Globus pallidus (tissue), 1 donor: ENCODE measurements around the gene CDH5.

ENCODE experiments used
- DNase-seq: peaks from one replicate; pipeline ENCODE4 v3.0.0-alpha.2; 2015; ENCODE audit warnings: low spot score

The CDH5 gene

DNA sequence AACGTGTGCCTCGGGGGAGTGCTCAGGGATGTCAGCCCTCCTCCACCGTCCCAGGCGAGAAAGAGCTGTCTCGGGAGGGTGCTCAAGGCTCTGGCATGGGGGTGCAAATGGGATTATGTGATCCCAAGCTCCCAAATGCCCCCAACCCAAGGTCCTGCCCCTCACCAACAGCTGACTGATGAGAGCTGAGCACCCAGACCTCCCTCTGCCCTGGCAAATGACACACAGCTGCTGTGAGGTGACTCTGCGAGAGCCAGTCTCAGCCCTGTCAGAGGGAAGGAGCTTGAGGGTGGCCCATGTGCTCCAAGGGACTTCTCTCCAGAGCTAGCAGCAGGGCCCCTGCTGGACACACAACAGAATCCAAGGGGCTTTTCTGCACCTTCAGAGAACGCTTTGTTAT is 7.7 kb downstream of the CDH5 start:
- no peak for DNase-seq

DNA sequence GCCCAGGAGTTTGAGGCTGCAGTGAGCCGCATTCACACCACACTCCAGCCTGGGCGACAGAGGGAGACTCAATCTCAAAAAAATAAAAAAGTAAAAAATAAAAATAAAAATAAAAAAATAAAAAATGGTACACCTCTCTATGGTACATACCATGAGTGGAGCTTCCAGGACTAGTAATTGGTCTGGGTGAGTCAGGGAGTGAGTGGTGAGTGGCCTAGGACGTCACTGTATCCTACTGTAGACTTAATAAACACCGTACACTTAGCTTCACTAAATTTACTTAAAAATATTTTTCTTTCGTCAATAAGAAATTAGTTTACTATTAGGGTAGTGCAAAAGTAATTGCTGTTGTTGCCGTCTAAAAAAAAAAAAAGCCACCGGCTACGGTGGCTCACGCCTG is 9.0 kb downstream of the CDH5 start:
- DNase-seq: no peak

DNA sequence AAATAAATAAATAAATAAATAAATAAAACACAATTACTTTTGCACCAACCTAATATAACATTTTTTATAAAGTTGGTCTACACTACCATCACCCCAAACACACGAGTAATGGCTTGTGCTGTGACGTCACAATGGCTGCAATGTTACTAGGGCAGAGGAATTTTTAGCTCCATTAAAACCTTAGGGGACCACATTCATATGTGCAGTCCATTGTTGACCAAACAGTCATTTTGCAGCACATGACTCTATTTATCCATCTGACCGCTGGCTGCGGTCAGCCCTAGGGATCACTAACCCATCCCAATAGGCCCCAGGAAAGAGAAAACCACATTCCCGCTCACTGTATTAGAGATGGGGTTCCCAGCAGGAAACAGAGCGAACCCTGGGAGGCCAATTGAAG is 9.6 kb downstream of the CDH5 start:
- no peak for DNase-seq

- DNase-seq: no peak
These were observed 10.2 kb downstream of the CDH5 start for GRCh38 chr16:66376577-66377305.

DNA sequence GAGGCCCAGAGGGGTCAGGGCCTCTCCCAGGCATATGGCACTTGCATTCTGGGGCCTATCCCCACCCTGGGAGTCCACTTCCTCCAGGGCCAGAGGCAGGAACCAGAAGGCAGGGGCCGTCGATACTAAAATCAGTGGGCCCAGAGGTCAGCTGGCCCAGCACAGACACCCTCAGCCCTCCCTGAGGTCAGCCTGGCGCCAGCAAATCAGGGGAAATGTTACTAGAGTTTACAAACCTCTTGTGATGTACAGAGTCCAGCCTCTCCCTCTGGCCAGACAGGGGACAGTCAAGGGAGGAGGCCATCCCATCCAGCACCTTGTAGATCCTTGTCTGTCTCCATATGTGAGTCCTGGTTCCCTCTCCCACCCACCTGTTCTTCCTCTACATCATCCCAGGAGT is 10.8 kb downstream of the CDH5 start:
- DNase-seq: no peak

- no peak for DNase-seq
These were observed 12.5 kb downstream of the CDH5 start for GRCh38 chr16:66378741-66379570.

DNA sequence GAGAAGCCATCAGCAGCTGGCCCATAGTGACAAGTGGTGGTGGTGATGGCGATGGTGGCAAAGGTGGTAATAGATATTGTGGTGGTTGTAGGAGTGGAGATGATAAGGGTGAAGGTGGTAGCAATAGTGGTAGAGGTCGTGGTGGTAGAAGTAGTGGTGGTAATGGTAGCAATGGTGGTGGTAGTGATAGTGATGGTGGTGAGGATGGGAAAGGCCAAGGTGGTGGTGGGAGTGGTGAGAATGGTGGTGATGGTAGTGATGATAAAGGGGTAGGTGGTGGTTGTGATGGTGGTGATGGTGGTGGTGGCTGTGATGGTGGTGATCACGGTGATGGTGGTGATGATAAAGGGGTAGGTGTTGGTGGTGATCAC is 13.1 kb downstream of the CDH5 start:
- DNase-seq: no peak

- no peak for DNase-seq
These were observed 13.9 kb downstream of the CDH5 start for GRCh38 chr16:66380421-66380820.

DNA sequence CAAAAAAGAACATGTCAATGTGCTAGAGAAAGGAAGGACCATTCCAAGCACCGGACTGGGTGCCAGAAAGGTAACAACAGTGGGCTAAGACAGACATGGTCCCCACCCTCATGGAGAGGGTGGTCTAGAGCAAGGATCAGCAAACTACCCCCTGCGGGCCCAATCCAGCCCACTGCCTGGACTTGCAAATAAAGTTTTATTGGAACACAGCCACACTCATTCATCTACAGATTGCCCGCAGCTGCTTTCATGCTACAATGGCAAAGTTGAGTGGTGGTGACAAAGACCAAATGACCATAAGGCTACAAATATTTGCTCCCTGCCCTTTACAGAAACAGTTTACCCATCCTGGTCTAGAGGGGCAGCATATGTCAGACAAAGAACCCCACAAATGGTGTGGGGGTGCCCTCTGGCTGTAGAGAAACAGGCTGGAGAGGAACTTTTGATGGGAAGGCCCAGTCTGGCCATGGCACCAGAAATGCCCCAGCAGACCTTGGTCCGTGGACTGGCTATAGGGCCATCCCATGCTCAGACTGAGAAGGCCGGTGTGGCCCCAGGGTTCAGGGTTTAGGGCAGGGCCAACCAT is 15.2 kb downstream of the CDH5 start:
- no peak for DNase-seq

DNA sequence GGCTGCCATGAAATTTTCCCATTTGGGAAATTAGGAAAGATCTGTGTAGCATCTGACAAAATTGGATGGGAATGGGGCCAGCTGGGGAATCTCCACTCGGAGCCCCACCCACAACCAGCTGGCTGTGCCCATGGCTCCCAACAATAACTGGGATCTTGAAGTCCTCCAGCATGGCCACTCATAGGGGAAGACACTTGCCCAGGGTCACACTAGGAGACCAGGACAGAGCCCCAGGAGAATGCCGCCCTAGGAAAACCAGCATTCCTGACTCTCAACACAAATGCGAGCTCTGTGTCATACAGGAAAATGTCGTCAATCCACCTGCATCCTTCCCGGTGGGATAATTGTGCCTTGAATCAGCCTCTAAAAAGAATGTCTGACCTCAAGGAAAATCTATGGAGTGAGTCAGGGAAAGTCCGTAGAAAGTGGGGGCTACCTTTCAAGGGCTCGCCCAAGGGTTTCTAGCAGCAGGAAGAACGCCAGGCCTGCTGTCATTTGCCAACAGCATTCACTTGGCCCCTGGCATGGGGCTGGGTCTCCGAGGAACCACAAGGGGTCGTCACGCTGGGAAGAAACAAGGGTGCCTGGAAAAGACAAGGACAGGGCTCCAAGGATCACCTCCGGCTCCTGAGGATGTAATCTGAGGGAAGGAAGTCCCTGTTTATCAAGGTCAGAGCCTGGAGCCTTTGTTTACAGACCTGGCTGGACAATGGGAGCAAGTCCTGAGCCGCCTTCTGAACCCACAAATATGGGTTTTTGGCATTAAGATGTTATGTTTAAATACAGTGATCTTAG is 15.9 kb downstream of the CDH5 start:
- no peak for DNase-seq

DNA sequence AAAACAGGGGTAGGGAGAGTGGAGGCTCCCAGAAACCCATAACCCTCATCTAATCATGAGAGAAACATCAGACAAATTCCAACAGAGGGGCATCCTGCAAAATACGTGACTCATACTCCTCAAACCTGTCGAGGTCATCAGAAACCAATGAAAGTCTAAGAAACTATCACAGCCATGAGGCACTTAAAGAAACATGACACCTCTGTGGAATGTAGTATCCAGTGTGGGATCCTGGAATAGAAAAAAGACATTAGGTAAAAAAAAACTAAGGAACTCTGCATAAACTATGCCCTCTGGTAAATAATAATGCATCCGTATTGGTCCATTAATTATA is 16.4 kb downstream of the CDH5 start:
- no peak for DNase-seq

- DNase-seq: no peak
These were observed 17.1 kb downstream of the CDH5 start for GRCh38 chr16:66383551-66383950.

DNA sequence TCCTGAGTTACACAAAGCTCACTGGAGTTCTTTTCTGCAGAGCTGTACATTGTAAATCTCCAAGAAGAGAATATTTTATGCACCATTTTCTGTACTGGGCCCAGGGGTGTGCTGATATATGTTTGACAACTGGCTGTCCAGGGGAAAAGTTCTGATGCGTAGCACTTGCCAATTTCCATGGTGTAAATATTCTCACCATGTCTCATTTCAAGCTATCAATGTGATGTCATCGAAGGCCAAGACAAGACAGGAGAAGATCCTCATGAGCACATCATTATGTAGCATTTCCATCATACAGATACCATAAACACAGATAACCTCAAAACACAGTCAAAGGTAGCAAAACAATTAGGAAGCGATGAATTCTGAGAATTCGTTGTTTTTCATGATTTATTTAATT is 18.9 kb downstream of the CDH5 start:
- no peak for DNase-seq

- no peak for DNase-seq
These were observed 20.4 kb downstream of the CDH5 start for GRCh38 chr16:66386629-66387622.

DNA sequence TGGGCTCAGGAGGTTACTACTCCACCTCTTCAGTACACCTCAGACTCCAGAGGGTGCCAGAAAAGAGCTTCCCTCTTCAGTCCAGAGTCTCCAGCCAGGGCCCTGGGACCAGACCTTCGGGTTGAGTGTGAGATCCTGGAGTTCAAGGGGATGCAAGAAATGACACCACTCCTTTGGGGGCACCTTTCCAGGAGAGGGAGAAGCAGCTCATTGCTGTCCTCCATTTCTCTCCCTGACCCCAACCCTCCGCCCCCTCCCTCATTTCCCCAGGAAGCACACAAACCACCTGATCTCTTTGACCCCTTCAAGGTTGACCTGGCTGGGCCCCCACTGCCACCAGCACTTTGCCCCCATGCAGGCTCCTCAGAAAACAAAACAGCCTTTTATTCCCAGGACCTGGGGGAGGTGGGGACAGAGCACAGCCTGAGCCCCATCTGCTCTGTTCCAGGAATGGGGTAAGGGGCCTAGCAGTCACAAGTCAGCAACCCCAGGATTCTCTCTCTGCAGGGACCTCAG is 21.4 kb downstream of the CDH5 start:
- no peak for DNase-seq

- DNase-seq: no peak
These were observed 22.1 kb downstream of the CDH5 start for GRCh38 chr16:66388350-66389139.

DNA sequence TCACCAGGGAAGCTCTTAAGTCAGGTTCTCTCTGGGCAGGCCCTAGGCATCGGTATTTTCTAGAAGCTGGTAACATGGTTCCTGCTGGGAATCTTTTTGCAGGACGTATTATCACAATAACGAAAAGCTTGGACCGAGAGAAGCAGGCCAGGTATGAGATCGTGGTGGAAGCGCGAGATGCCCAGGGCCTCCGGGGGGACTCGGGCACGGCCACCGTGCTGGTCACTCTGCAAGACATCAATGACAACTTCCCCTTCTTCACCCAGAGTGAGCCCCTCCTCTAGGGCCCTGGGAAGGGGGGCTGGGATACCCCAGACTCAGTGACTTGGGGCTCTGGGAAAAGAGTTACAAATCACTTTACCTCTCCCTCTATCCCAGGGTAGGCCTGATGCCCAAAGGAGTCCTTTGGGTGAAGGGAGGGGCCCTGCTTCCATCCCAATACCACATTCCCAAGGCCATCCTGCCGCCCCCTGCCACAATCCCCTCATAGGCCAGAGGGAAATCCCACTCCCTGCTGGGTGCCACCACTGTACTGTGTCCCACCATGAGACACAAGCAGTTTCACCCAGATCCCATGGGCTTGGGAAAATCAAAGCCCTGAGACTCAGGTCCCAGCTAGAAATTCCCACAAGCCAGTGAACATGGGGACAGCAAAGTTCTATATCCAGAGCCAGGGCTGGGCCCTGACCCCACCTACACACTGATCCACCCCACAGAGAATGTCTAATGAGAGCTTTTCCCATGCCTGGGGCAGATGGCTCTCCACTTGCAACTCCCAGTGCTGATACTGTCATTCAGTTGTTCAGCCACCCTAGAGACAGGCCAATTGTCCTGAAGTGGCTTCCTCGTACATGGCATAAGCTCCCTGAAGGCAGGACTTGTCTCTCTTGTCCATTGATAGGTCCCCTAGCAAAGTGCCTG is 23.0 kb downstream of the CDH5 start:
- no peak for DNase-seq

DNA sequence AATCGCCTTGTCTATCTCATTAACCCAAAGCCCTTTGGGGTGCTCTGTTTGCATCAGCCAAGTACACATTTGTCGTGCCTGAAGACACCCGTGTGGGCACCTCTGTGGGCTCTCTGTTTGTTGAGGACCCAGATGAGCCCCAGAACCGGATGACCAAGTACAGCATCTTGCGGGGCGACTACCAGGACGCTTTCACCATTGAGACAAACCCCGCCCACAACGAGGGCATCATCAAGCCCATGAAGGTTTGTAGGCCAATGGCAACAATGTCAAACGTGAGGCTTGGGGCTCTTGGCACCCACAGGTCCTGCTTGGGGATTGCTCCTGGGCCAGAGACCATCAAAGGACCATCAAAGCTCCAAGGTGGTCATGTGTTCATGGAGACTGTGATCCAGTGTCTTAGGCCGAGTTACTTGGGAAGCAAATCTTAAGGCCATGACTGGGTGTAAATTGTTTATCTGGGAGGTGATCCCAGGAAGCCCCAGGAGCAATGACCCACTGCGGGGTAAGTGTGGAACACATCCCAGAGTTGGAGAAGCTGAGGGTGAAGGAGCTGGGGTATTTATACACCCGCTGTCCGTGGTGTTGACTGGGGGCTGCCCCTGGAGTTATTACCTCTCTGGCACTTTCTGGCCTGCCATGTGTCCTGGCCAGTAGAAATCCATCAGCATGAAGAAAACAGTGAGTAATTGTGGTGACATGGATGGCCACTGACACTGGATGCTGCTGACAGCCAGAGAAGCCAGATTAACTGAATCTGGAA is 24.0 kb downstream of the CDH5 start:
- no peak for DNase-seq
